Measurements from ENCODE around the gene CLIC5. TPM values are rescaled to one million over a fixed set of nuclear protein-coding genes. Genes with fewer than 3 reads are reported as not detected.
A peak's percentile ranks its signal among the peaks of the same experiment; 100 is the strongest.

CLIC5 gene
- total and polyA plus RNA-seq, 3 donors from 2014 or later, result 2.7 to 17.1 (median 4.8) TPM

DNA sequence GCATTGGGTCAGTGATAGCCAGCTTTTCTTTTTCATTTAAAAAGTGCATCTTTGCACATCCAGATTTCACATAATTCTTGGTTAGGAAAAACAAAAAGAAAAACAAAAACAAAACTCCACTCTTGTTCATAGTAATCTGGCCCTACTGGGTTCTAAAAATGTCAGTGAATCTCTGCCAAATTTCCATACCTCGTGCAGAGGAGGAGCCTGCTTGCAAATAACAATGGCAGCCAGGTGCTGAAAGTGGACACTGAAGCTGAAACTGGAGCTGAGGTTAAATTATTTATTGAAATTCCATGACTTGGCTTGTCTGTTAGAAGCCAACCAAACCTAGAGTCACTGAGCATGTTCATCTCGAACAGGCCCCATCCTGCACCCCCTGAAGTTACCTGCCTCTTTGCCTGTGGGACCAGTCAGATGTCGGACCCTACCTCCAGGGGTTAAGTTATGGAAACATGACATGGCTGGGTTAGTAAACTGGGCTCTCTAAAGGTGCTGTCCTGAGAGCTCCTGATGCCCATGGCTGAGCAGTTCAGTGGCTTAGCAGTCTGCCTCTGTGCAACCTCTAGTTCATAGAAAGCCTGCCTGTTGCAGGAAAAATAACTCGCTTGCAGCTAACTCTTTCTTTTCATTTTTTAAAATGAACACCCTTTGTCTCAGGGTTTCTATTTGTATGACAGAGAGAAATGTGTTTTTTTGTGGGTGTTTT is 42.7 kb downstream of the CLIC5 start:
- no peaks in the 10 kb centered on the region for H3K27me3 ChIP-seq
- no peaks in the 10 kb centered on the region for H3K9me3 ChIP-seq
- no peak overlapping the region for H3K4me3 ChIP-seq
- WGBS, 2 donors, result 81 to 87% methylated on average over 4 of the region's 4 CpGs
- DNase-seq, result no peak
- H3K36me3 ChIP-seq (ENCODE audit: low read depth, missing control alignments), result no peaks in the 10 kb centered on the region
- H3K4me1 ChIP-seq, result peaks cover 15% of the 10 kb centered on the region
- intact Hi-C loops (cut with DNase I; ENCODE audit: low total_unique reads), result no loop called here
- H3K27ac ChIP-seq, result no peak overlapping the region
- TF ChIP-seq, protein P1, sequence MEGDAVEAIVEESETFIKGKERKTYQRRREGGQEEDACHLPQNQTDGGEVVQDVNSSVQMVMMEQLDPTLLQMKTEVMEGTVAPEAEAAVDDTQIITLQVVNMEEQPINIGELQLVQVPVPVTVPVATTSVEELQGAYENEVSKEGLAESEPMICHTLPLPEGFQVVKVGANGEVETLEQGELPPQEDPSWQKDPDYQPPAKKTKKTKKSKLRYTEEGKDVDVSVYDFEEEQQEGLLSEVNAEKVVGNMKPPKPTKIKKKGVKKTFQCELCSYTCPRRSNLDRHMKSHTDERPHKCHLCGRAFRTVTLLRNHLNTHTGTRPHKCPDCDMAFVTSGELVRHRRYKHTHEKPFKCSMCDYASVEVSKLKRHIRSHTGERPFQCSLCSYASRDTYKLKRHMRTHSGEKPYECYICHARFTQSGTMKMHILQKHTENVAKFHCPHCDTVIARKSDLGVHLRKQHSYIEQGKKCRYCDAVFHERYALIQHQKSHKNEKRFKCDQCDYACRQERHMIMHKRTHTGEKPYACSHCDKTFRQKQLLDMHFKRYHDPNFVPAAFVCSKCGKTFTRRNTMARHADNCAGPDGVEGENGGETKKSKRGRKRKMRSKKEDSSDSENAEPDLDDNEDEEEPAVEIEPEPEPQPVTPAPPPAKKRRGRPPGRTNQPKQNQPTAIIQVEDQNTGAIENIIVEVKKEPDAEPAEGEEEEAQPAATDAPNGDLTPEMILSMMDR (IDR thresholded peaks at IDR 0.05), result no peak
- TF ChIP-seq POLR2A (IDR thresholded peaks at IDR 0.05), result no peak

GRCh38 chr6:45971287-45971686 is 44.4 kb downstream of the CLIC5 start:
- no peaks in the 10 kb centered on the region for H3K27me3 ChIP-seq
- intact Hi-C loops (cut with DNase I; ENCODE audit: low total_unique reads), result no loop called here
- no peak for TF ChIP-seq POLR2A (IDR thresholded peaks at IDR 0.05)
- TF ChIP-seq, protein P1 (IDR thresholded peaks at IDR 0.05), result no peak

DNA sequence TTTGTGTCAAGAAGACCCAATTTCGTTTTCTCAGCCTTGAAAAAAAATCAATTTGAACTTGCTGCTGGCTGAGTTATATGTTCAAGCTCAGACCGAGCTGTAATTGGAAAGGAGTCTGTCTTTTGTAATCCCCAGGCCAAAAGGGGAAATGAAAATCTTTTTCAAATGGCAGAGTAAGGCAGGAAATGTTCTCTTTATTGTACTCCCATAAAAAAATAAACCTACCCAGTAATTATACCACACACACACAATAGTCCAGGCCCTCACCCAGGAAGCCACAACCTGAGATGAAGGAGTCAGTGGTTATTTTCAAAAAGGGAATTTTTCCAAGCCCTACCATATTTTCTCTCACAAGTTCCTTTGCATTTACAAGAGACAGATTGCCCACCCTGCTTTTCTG is 45.3 kb downstream of the CLIC5 start:
- H3K27me3 ChIP-seq, result no peaks in the 10 kb centered on the region
- DNase-seq, result no peak
- H3K4me3 ChIP-seq, result no peak overlapping the region
- intact Hi-C loops (cut with DNase I; ENCODE audit: low total_unique reads), result no loop called here
- no peaks in the 10 kb centered on the region for H3K36me3 ChIP-seq (ENCODE audit: low read depth, missing control alignments)
- TF ChIP-seq POLR2A (IDR thresholded peaks at IDR 0.05), result no peak
- TF ChIP-seq, protein P1 (IDR thresholded peaks at IDR 0.05), result no peak
- WGBS, 2 donors, result 25 to 29% methylated on average over 2 of the region's 2 CpGs
- peaks cover 15% of the 10 kb centered on the region for H3K4me1 ChIP-seq
- peak overlapping the region in 1 of 2 donors; percentile 58 for H3K27ac ChIP-seq
- no peaks in the 10 kb centered on the region for H3K9me3 ChIP-seq

More at GRCh38 chr6:45971287-45971686, 44.4 kb downstream of the CLIC5 start:
- no peak overlapping the region for H3K4me3 ChIP-seq
- no peak for DNase-seq
- H3K27ac ChIP-seq, result no peak overlapping the region
- H3K9me3 ChIP-seq, result no peaks in the 10 kb centered on the region
- 86 to 93% methylated on average over 6 of the region's 6 CpGs for WGBS, 2 donors
- no peaks in the 10 kb centered on the region for H3K36me3 ChIP-seq (ENCODE audit: low read depth, missing control alignments)
- peaks cover 15% of the 10 kb centered on the region for H3K4me1 ChIP-seq

GRCh38 chr6:45969883-45970282 is 45.8 kb downstream of the CLIC5 start:
- intact Hi-C loops (cut with DNase I; ENCODE audit: low total_unique reads), result no loop called here
- TF ChIP-seq, protein P1 (IDR thresholded peaks at IDR 0.05), result no peak
- no peak for TF ChIP-seq POLR2A (IDR thresholded peaks at IDR 0.05)
- no peak overlapping the region for H3K4me3 ChIP-seq
- no peaks in the 10 kb centered on the region for H3K36me3 ChIP-seq (ENCODE audit: low read depth, missing control alignments)
- 36 to 50% methylated on average over 2 of the region's 2 CpGs for WGBS, 2 donors
- H3K27me3 ChIP-seq, result no peaks in the 10 kb centered on the region
- H3K9me3 ChIP-seq, result no peaks in the 10 kb centered on the region
- H3K27ac ChIP-seq, result peak overlapping the region in 1 of 2 donors; percentile 58
- H3K4me1 ChIP-seq, result peaks cover 15% of the 10 kb centered on the region
- no peak for DNase-seq

DNA sequence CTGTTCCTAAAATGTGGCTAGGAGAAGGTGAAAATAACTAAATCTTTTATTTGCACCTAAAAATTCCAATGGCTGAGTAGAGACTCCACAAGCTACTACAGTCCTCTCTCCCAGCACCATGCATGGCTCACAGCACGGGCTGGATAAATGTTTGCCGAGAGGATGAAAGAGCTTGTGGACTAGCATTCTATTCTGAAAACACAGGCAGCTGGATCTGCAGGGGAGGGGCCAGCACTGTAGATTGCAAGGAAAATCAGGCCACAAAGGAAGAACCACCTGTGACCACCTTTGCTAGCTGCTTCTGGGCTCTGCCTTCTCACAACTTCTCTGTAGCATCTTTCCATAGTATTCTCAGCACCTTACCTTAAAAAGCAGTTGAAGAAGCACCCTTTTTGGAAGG is 46.6 kb downstream of the CLIC5 start:
- Histone ChIP-seq H3K27ac (no peak overlapping the region), H3K36me3 (ENCODE audit: low read depth, missing control alignments) (no peaks in the 10 kb centered on the region), H3K9me3 (no peaks in the 10 kb centered on the region), H3K27me3 (no peaks in the 10 kb centered on the region), H3K4me1 (peaks cover 15% of the 10 kb centered on the region), H3K4me3 (no peak overlapping the region)
- intact Hi-C loops (cut with DNase I; ENCODE audit: low total_unique reads), result no loop called here
- whole genome bisulfite sequencing, 2 donors, result 51 to 68% methylated on average over 2 of the region's 2 CpGs
- DNase-seq, result no peak
- no peak for TF ChIP-seq POLR2A (IDR thresholded peaks at IDR 0.05)
- TF ChIP-seq, protein P1 (IDR thresholded peaks at IDR 0.05), result no peak

Measured in testis (tissue), 3 donors.